ENCODE data around the gene LMCD1. TPM values are rescaled to one million over a fixed set of nuclear protein-coding genes. Genes with fewer than 3 reads are reported as not detected.

The LMCD1 gene
- total and polyA plus RNA-seq, 2 donors (not counting 1 experiment from before 2014, with no cell fraction given), result 60.1 to 137 TPM

DNA sequence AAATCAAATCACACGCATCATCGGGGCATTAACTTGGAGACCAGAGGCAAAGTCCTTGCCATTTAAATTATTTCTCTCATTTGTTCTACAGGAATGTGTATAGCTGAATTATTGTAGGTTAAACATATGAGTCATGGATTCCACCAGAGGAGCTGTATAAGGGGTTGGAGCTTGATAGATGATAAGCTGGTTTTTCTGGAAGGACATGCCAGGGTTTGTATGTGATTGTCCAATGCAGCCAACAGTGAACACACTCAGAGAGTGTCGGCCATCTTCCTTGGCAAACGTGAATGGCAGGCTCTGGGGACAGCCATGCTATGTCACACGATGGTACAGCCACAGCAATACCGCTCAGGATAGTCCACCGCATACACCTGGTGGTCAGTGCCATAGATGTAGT is 117.9 kb downstream of the LMCD1 start:
- no peaks in the 10 kb centered on the region for H3K27me3 ChIP-seq (ENCODE audit: control insufficient read depth, insufficient read depth, low read length)
- peaks cover 13% of the 10 kb centered on the region for H3K4me1 ChIP-seq (ENCODE audit: control insufficient read depth, extremely low read depth, insufficient read depth, low read length)
- H4K20me1 ChIP-seq (ENCODE audit: control insufficient read depth, extremely low read depth, insufficient read depth, low read length), result no peaks in the 10 kb centered on the region
- no peak overlapping the region for H2AFZ ChIP-seq (ENCODE audit: low read length)
- no peak overlapping the region for H3K4me3 ChIP-seq (replicated peaks in 1 of 4; ENCODE audit: control extremely low read depth in 1 of 4, insufficient read depth in 1 of 4, low read depth in 3 of 4, low read length in 4 of 4)
- H3K9ac ChIP-seq (ENCODE audit: insufficient read depth, low read length), result no peak overlapping the region
- TF ChIP-seq EZH2 (IDR thresholded peaks at IDR 0.05; ENCODE audit: low read length, missing control alignments), result no peak
- H3K9me3 ChIP-seq (ENCODE audit: control insufficient read depth, insufficient read depth, low read depth, low read length), result no peaks in the 10 kb centered on the region
- no peak overlapping the region for H3K4me2 ChIP-seq (ENCODE audit: extremely low read depth, insufficient read depth, low read length)
- H3K36me3 ChIP-seq (ENCODE audit: control insufficient read depth, insufficient read depth, low read length), result no peaks in the 10 kb centered on the region
- H3K79me2 ChIP-seq (ENCODE audit: control insufficient read depth, insufficient read depth, low read length), result no peaks in the 10 kb centered on the region
- DNase-seq (ENCODE audit: low read depth in 2 of 2), result peak; percentile 63 to 90
- H3K27ac ChIP-seq (ENCODE audit: insufficient read depth, low read length), result no peak overlapping the region

DNA sequence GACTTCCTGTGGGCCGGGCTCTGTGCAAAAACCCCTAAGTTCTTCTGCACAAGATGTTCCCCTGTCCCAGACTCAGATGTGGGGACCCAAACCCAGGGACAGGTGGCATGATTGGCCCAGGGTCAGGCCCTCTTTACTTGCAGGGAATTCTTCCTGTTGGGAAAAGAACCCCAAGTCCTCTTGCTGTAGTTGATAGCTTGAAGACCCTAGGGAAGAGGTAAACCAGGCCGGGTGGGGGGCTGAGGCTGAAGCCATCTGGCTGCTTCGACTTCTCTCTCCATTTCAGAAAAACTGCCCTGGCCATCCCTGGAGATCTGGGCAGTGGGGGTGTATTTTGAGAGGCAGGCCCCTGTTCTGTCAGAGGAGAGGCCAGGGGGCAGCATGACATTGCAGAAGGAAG is 119.5 kb downstream of the LMCD1 start:
- no peaks in the 10 kb centered on the region for H3K36me3 ChIP-seq (ENCODE audit: control insufficient read depth, insufficient read depth, low read length)
- peaks cover 13% of the 10 kb centered on the region for H3K4me1 ChIP-seq (ENCODE audit: control insufficient read depth, extremely low read depth, insufficient read depth, low read length)
- H3K27me3 ChIP-seq (ENCODE audit: control insufficient read depth, insufficient read depth, low read length), result no peaks in the 10 kb centered on the region
- no peak overlapping the region for H3K27ac ChIP-seq (ENCODE audit: insufficient read depth, low read length)
- no peak overlapping the region for H2AFZ ChIP-seq (ENCODE audit: low read length)
- no peak overlapping the region for H3K9ac ChIP-seq (ENCODE audit: insufficient read depth, low read length)
- no peak for TF ChIP-seq EZH2 (IDR thresholded peaks at IDR 0.05; ENCODE audit: low read length, missing control alignments)
- no peaks in the 10 kb centered on the region for H4K20me1 ChIP-seq (ENCODE audit: control insufficient read depth, extremely low read depth, insufficient read depth, low read length)
- H3K4me3 ChIP-seq (replicated peaks in 1 of 4; ENCODE audit: control extremely low read depth in 1 of 4, insufficient read depth in 1 of 4, low read depth in 3 of 4, low read length in 4 of 4), result no peak overlapping the region
- H3K79me2 ChIP-seq (ENCODE audit: control insufficient read depth, insufficient read depth, low read length), result no peaks in the 10 kb centered on the region
- no peak overlapping the region for H3K4me2 ChIP-seq (ENCODE audit: extremely low read depth, insufficient read depth, low read length)
- H3K9me3 ChIP-seq (ENCODE audit: control insufficient read depth, insufficient read depth, low read depth, low read length), result no peaks in the 10 kb centered on the region
- DNase-seq (ENCODE audit: low read depth in 2 of 2), result no peak

DNA sequence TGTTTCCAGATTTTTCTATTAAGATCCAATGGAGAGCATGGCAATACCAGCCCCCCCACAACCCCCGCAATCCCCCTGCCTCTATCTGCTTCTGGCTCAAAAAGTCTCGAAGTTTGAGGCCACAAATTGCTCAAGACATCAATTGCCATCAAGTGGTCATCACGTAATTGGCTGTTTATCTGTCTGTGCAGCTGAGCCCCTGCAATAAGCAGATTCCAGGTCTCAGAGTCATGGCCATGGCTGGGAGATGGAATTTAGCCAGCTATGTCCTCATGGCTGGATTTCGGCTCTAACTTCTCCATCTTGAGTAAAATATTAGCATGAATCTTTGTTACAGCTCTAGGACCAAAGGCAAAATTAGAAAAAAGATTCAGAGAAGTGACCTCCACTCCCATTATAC is 120.2 kb downstream of the LMCD1 start:
- Histone ChIP-seq H3K27ac (ENCODE audit: insufficient read depth, low read length) (no peak overlapping the region), H3K9me3 (ENCODE audit: control insufficient read depth, insufficient read depth, low read depth, low read length) (no peaks in the 10 kb centered on the region), H3K27me3 (ENCODE audit: control insufficient read depth, insufficient read depth, low read length) (no peaks in the 10 kb centered on the region), H3K4me3 (replicated peaks in 1 of 4; ENCODE audit: control extremely low read depth in 1 of 4, insufficient read depth in 1 of 4, low read depth in 3 of 4, low read length in 4 of 4) (no peak overlapping the region), H4K20me1 (ENCODE audit: control insufficient read depth, extremely low read depth, insufficient read depth, low read length) (no peaks in the 10 kb centered on the region), H3K79me2 (ENCODE audit: control insufficient read depth, insufficient read depth, low read length) (no peaks in the 10 kb centered on the region), H3K4me1 (ENCODE audit: control insufficient read depth, extremely low read depth, insufficient read depth, low read length) (peaks cover 13% of the 10 kb centered on the region), H2AFZ (ENCODE audit: low read length) (peak overlapping the region; percentile 7), H3K9ac (ENCODE audit: insufficient read depth, low read length) (no peak overlapping the region), H3K4me2 (ENCODE audit: extremely low read depth, insufficient read depth, low read length) (no peak overlapping the region), H3K36me3 (ENCODE audit: control insufficient read depth, insufficient read depth, low read length) (no peaks in the 10 kb centered on the region)
- peak; percentile 92 to 94 for DNase-seq (ENCODE audit: low read depth in 2 of 2)
- no peak for TF ChIP-seq EZH2 (IDR thresholded peaks at IDR 0.05; ENCODE audit: low read length, missing control alignments)
- TF ChIP-seq, protein P1, sequence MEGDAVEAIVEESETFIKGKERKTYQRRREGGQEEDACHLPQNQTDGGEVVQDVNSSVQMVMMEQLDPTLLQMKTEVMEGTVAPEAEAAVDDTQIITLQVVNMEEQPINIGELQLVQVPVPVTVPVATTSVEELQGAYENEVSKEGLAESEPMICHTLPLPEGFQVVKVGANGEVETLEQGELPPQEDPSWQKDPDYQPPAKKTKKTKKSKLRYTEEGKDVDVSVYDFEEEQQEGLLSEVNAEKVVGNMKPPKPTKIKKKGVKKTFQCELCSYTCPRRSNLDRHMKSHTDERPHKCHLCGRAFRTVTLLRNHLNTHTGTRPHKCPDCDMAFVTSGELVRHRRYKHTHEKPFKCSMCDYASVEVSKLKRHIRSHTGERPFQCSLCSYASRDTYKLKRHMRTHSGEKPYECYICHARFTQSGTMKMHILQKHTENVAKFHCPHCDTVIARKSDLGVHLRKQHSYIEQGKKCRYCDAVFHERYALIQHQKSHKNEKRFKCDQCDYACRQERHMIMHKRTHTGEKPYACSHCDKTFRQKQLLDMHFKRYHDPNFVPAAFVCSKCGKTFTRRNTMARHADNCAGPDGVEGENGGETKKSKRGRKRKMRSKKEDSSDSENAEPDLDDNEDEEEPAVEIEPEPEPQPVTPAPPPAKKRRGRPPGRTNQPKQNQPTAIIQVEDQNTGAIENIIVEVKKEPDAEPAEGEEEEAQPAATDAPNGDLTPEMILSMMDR (conservative IDR thresholded peaks at IDR 0.05 in 1 of 2, IDR thresholded peaks at IDR 0.05 in 1 of 2; ENCODE audit: low read depth in 1 of 2, low read length in 2 of 2), result no peak

DNA sequence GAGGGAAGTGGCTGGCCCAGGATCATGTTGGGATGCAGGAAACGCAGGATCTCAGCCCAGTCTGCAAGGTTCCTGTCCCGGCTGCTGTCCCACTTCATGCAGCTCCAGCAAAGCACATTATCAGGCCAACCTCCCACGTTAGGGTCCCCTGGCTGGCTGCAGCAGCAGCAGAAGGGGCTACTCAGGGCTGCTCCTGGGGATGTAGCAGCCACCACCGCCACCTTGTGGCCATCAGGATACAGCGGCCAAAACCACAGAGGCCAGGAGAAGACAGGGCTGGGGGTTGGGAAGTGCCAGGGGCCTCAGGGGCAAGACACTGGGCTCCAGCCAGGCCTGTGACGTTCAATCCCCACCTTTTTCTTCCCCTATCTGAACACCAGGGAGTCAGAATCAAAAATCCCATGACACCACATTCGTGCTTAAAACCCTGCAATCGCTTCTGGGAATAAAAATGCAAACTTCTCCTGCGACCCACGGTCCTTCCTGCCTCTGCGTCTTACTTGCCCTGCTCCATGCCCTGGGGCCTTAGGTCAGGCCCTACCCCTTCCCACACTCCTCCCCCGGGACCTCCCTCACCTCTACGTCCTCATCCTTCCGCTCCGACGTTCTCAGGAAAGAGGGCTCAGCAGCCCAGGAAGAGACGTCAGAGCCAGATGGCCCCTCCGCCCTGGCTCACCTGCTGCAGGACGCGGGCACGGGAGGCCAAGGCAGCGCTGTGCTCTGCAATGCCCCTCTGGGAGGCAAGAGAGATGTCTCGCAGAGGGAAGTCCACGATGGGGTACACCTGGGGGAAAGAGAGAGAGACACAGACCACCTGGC is 121.5 kb downstream of the LMCD1 start:
- Histone ChIP-seq H2AFZ (ENCODE audit: low read length) (no peak overlapping the region), H3K9me3 (ENCODE audit: control insufficient read depth, insufficient read depth, low read depth, low read length) (no peaks in the 10 kb centered on the region), H3K79me2 (ENCODE audit: control insufficient read depth, insufficient read depth, low read length) (no peaks in the 10 kb centered on the region), H3K9ac (ENCODE audit: insufficient read depth, low read length) (no peak overlapping the region), H3K4me2 (ENCODE audit: extremely low read depth, insufficient read depth, low read length) (no peak overlapping the region), H3K36me3 (ENCODE audit: control insufficient read depth, insufficient read depth, low read length) (no peaks in the 10 kb centered on the region), H4K20me1 (ENCODE audit: control insufficient read depth, extremely low read depth, insufficient read depth, low read length) (no peaks in the 10 kb centered on the region), H3K4me3 (replicated peaks in 1 of 4; ENCODE audit: control extremely low read depth in 1 of 4, insufficient read depth in 1 of 4, low read depth in 3 of 4, low read length in 4 of 4) (no peak overlapping the region), H3K27ac (ENCODE audit: insufficient read depth, low read length) (no peak overlapping the region), H3K27me3 (ENCODE audit: control insufficient read depth, insufficient read depth, low read length) (no peaks in the 10 kb centered on the region), H3K4me1 (ENCODE audit: control insufficient read depth, extremely low read depth, insufficient read depth, low read length) (peaks cover 13% of the 10 kb centered on the region)
- no peak for TF ChIP-seq EZH2 (IDR thresholded peaks at IDR 0.05; ENCODE audit: low read length, missing control alignments)
- TF ChIP-seq, protein P1 (conservative IDR thresholded peaks at IDR 0.05 in 1 of 2, IDR thresholded peaks at IDR 0.05 in 1 of 2; ENCODE audit: low read depth in 1 of 2, low read length in 2 of 2), result peak; percentile 87 to 89
- DNase-seq (ENCODE audit: low read depth in 2 of 2), result peak; percentile 62 to 69
